Measurements from ENCODE around the gene MAML2.

DNA sequence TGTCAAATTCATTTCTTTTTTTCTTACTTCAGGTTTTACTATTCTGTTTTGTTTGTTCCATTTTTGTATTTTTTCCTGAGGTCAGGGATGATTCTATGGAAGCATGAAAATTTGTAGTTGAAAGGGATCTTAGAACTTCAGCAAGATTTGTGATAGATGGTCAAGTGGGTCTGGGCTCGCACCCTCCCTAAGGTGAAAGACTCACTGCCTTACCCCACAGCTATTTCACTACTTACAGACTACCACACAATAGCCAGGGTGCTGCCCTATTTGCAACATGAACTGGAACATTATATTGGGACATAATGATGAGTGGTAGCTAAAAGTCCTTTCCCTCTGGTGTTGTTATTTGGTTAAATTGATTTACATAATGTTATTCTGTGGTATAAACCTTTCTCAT is 62.6 kb downstream of the MAML2 start:
- TF ChIP-seq POLR2A (IDR thresholded peaks at IDR 0.05), result no peak
- TF ChIP-seq, protein P1, sequence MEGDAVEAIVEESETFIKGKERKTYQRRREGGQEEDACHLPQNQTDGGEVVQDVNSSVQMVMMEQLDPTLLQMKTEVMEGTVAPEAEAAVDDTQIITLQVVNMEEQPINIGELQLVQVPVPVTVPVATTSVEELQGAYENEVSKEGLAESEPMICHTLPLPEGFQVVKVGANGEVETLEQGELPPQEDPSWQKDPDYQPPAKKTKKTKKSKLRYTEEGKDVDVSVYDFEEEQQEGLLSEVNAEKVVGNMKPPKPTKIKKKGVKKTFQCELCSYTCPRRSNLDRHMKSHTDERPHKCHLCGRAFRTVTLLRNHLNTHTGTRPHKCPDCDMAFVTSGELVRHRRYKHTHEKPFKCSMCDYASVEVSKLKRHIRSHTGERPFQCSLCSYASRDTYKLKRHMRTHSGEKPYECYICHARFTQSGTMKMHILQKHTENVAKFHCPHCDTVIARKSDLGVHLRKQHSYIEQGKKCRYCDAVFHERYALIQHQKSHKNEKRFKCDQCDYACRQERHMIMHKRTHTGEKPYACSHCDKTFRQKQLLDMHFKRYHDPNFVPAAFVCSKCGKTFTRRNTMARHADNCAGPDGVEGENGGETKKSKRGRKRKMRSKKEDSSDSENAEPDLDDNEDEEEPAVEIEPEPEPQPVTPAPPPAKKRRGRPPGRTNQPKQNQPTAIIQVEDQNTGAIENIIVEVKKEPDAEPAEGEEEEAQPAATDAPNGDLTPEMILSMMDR (IDR thresholded peaks at IDR 0.05), result no peak
